Gastrocnemius medialis (tissue), 4 donors: ENCODE data around the gene C9orf50. TPM values are rescaled to one million over a fixed set of nuclear protein-coding genes. Genes with fewer than 3 reads are reported as not detected.

Experiments used
- ATAC-seq, 2 donors: fragments of 150-250 bp; one replicate each; pipeline ENCODE4 v1.9.1; 2016
- DNase-seq, 2 donors: peaks; one replicate each; pipeline ENCODE4 v3.0.0-alpha.2; 2019
- H3K27ac ChIP-seq, 4 donors: fragments of 200-600 bp; sonication (generic); 1 replicate in 1 of 4; 2 replicates in 3 of 4; pipeline ENCODE4 v1.5.1; 2016 to 2018; ENCODE audit warnings: mild to moderate bottlenecking in 2 of 4, moderate library complexity in 1 of 4
- H3K27me3 ChIP-seq, 3 donors: fragments of 200-600 bp; sonication (generic) in 2 of 3; 1 replicate in 1 of 3; 2 replicates in 2 of 3; pipeline versions ENCODE4 v1.5.1 to v1.6.0; 2016 to 2019; ENCODE audit warnings: mild to moderate bottlenecking in 1 of 3, moderate library complexity in 1 of 3
- H3K36me3 ChIP-seq, 2 donors: fragments of 200-600 bp; sonication (generic) in 1 of 2; one replicate each; pipeline ENCODE4 v1.5.1; 2017 to 2018
- H3K4me1 ChIP-seq, 2 donors: fragments of 200-600 bp; sonication (generic) in 1 of 2; one replicate each; pipeline ENCODE4 v1.5.1; 2016 to 2017; ENCODE audit warnings: mild to moderate bottlenecking in 2 of 2
- H3K4me3 ChIP-seq, 4 donors: fragments of 200-600 bp; sonication (generic) in 3 of 4; 1 replicate in 1 of 4; 2 replicates in 3 of 4; pipeline ENCODE4 v1.5.1; 2016 to 2019; ENCODE audit warnings: mild to moderate bottlenecking in 2 of 4
- H3K9me3 ChIP-seq, 3 donors: fragments of 200-600 bp; sonication (generic) in 2 of 3; 1 replicate in 1 of 3; 2 replicates in 2 of 3; pipeline ENCODE4 v1.5.1; 2016 to 2019
- CTCF ChIP-seq, 5 experiments: fragments of 450-650 bp in 3 of 5; fragments of 200-600 bp in 2 of 5; sonication (generic) in 2 of 5; IDR thresholded peaks in 4 of 5; conservative IDR thresholded peaks in 1 of 5; 1 replicate in 4 of 5; 2 replicates in 1 of 5; pipeline ENCODE4 v1.5.1; 2016 to 2019; ENCODE audit warnings: antibody characterized with exemption in 5 of 5, mild to moderate bottlenecking in 3 of 5, moderate library complexity in 3 of 5
- POLR2A ChIP-seq, 2 donors: fragments of 450-650 bp; IDR thresholded peaks; one replicate each; pipeline ENCODE4 v1.6.1; 2017; ENCODE audit warnings: antibody characterized with exemption in 2 of 2, mild to moderate bottlenecking in 2 of 2, moderate library complexity in 2 of 2
- in situ Hi-C, 4 donors: fragments of 200-750 bp; cut with MboI; loops; one replicate each; pipeline versions ENCODE4 v1.15.0 to v1.8.0; 2017; ENCODE audit warnings: low sequenced_read_pairs in 4 of 4
- intact Hi-C: fragments of 100-400 bp; cut with DNase I; formaldehyde crosslinking; loops from one replicate; pipeline ENCODE4 v1.15.1; 2023; ENCODE audit warnings: low total_unique reads
- total RNA-seq, 4 donors: library from RNA; depleted of rRNA; stranded (reverse); fragments of >200 nt; gene quantifications; one replicate each; pipeline versions ENCODE4 v1.1.0 to v1.2.3, GENCODE V29; 2016

Gene C9orf50
- total RNA-seq, 4 donors from 2014 or later: not detected

DNA sequence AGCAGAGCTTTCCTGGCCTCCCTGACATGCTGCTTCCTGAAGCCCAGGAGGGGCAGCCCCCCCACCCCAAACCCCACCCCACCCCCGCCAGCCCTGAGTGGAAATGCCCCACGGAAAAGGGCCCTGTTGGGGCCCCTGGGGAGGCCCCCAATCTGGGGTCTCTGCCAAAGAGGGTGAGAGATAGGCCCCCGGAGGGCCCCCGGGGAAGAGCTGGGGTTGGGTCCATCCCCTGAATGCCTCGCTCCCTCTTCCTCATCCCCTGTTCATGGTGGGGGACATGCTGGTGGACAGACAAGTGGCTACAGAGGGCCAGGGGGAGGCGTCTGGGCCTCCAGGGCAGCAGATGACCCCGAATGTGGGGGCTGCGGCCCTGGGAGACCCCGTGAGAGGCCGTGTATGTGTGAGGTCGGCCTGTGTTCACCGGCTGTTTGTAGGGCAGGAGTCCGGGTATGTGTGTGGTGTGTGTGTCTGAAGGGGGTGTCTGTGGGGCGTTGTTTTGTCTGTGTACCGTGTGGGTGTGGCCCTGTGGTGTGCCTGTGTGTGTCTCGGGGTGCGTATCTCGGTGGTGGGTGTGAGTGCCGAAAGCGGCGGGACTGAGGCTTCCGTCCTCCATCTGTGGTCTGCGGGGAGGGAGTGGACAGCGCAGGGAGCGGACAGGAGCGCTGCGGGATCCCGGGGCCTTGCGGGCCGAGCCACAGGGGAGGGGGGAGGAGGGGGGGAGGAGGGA lies 11.3 kb downstream of the C9orf50 start:
- peak overlapping the region; percentile 77 to 86 (median 82) for H3K27ac ChIP-seq
- H3K4me1 ChIP-seq: peaks cover 13 to 22% of the 10 kb centered on the region in 2 donors
- intact Hi-C loops (loop anchor here (1.0 to 5.0 kb wide), 5 partner anchors 112 to 470 kb away; no protein-coding TSS in a partner anchor), in situ Hi-C loops (loop anchor here in 3 of 4 donors (5.0 to 10.0 kb wide), 3 partner anchors 125 to 475 kb away; no protein-coding TSS in a partner anchor)
- DNase-seq: no peak
- H3K27me3 ChIP-seq: no peaks in the 10 kb centered on the region
- H3K9me3 ChIP-seq: no peaks in the 10 kb centered on the region
- H3K36me3 ChIP-seq: no peaks in the 10 kb centered on the region
- TF ChIP-seq CTCF (IDR thresholded peaks at IDR 0.05 in 4 of 5, conservative IDR thresholded peaks at IDR 0.05 in 1 of 5) (no peak), POLR2A (IDR thresholded peaks at IDR 0.05) (no peak)
- H3K4me3 ChIP-seq: peak overlapping the region in 3 of 4 donors; percentile 60 to 95 (median 61)
- ATAC-seq: no peak

DNA sequence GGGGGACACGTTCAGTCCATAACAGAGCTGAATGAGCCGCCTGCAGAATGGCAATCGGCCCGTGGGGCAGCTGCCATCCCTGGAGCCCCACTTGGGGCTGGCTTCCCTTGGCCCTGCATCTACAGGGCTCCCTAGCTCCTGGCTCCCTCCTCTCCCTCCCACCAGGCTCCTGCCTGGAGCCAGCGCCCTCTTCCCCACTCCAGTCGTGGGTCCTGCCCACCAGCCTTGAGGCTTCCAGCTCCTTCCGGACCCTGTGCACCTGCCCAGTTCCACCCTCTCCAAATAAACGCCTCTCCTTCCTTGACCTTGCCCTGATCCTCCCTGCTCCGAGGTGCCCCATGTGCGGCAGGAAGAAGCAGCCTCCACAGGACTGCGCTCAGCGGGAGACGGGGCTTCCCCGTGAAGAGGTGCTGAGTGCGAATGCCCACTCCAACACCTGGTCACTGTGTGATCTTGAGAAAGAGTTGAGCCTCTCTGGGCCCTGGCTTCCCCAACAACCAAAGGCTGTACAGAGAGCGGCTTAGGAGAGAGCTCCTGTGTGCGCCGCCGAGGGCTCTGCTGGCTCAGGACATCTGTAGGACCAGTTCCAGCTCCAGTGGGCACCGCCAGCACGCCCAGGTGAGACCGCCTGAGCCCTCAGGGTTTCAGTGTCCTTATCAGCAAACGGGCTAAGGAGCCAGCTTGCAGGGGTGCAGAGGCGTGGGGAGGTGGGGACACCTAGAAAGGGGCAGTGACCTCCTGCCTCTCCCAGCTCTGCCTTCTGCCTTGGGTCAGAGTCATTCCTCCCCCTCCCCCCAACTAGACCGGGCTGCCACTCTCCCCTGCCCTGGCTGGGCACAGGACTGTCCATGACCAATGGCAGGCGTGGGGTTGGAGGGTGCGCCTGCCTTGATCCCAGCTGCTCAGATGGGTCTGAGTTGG lies 12.1 kb downstream of the C9orf50 start:
- in situ Hi-C loops (loop anchor here in 1 of 4 donors (10.0 kb wide), 1 partner anchor 124 kb away; no protein-coding TSS in a partner anchor), intact Hi-C loops (loop anchor here (5.0 kb wide), 1 partner anchor 352 kb away; no protein-coding TSS in a partner anchor)
- Histone ChIP-seq H3K36me3 (no peaks in the 10 kb centered on the region), H3K27ac (peak overlapping the region; percentile 77 to 86 (median 82)), H3K27me3 (no peaks in the 10 kb centered on the region), H3K9me3 (no peaks in the 10 kb centered on the region), H3K4me3 (no peak overlapping the region), H3K4me1 (peaks cover 13 to 22% of the 10 kb centered on the region in 2 donors)
- DNase-seq (no peak), ATAC-seq (no peak)
- TF ChIP-seq CTCF (IDR thresholded peaks at IDR 0.05 in 4 of 5, conservative IDR thresholded peaks at IDR 0.05 in 1 of 5) (no peak), POLR2A (IDR thresholded peaks at IDR 0.05) (no peak)

- Histone ChIP-seq H3K36me3 (no peaks in the 10 kb centered on the region), H3K4me1 (peaks cover 13 to 22% of the 10 kb centered on the region in 2 donors), H3K27me3 (no peaks in the 10 kb centered on the region), H3K27ac (peak overlapping the region; percentile 77 to 86 (median 82)), H3K4me3 (no peak overlapping the region), H3K9me3 (no peaks in the 10 kb centered on the region)
- TF ChIP-seq CTCF (IDR thresholded peaks at IDR 0.05 in 4 of 5, conservative IDR thresholded peaks at IDR 0.05 in 1 of 5) (no peak), POLR2A (IDR thresholded peaks at IDR 0.05) (no peak)
- in situ Hi-C loops (loop anchor here in 1 of 4 donors (10.0 kb wide), 1 partner anchor 122 kb away; no protein-coding TSS in a partner anchor), intact Hi-C loops (loop anchor here (5.0 kb wide), 1 partner anchor 350 kb away; no protein-coding TSS in a partner anchor)
- ATAC-seq (no peak), DNase-seq (no peak)
Observed at GRCh38 chr9:129607027-129607387, 13.9 kb downstream of the C9orf50 start.

DNA sequence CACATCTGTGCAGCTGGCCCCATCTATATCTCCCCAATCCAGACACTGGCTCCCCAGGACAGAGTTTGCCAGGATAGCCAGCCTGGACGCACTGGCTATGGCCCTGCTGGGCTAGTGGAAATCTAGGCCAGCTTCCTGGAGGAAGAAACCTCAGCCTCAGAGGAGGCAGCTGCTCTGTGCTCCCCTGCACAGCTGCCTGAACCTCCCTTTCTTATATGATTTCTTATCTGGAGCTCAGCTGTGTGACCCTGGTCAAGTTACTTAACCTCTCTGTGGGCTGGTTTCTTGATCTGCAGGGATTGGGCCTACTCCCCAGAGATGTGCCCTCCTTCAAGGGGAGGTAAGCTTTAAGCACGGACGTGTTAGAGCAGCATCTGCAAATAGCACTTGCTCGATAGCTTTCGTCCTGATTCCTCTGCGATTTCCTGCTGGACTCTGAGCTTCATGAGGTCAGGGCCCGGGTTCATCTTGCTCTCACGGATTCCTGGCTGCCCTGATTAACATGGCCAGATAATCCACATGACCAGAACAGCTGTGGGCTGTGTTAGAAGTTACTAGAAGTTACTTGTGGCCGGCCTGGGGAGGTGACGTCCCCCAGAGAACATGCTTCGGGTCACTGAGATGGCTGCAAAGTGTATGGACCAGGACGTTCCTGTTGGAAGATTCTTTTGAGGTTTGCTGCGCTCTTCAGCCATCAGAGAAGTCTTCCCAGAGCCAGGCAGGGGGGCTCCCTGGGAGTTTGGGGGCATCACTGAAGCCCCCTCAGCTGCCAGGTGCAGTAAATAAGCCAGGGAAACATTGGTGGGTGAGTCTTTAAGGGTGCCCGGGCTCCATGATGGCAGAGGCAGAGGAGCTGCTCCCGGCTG lies 14.5 kb downstream of the C9orf50 start:
- ATAC-seq (peak in 1 of 2 donors; percentile 16), DNase-seq (peak; percentile 31 to 40)
- intact Hi-C loops (loop anchor here (5.0 kb wide), 1 partner anchor 349 kb away; no protein-coding TSS in a partner anchor), in situ Hi-C loops (loop anchor here in 1 of 4 donors (10.0 kb wide), 1 partner anchor 122 kb away; no protein-coding TSS in a partner anchor)
- H3K4me3 ChIP-seq: no peak overlapping the region
- no peaks in the 10 kb centered on the region for H3K36me3 ChIP-seq
- TF ChIP-seq POLR2A (IDR thresholded peaks at IDR 0.05) (no peak), CTCF (IDR thresholded peaks at IDR 0.05 in 4 of 5, conservative IDR thresholded peaks at IDR 0.05 in 1 of 5) (no peak)
- H3K4me1 ChIP-seq: peaks cover 13 to 22% of the 10 kb centered on the region in 2 donors
- H3K27ac ChIP-seq: peak overlapping the region; percentile 77 to 86 (median 82)
- no peaks in the 10 kb centered on the region for H3K9me3 ChIP-seq
- H3K27me3 ChIP-seq: no peaks in the 10 kb centered on the region
